Measurements from ENCODE around the gene DGKQ. TPM values are rescaled to one million over a fixed set of nuclear protein-coding genes. Genes with fewer than 3 reads are reported as not detected.

The DGKQ gene
- total RNA-seq, 1 experiment from 2014 or later: 19.4 TPM

DNA sequence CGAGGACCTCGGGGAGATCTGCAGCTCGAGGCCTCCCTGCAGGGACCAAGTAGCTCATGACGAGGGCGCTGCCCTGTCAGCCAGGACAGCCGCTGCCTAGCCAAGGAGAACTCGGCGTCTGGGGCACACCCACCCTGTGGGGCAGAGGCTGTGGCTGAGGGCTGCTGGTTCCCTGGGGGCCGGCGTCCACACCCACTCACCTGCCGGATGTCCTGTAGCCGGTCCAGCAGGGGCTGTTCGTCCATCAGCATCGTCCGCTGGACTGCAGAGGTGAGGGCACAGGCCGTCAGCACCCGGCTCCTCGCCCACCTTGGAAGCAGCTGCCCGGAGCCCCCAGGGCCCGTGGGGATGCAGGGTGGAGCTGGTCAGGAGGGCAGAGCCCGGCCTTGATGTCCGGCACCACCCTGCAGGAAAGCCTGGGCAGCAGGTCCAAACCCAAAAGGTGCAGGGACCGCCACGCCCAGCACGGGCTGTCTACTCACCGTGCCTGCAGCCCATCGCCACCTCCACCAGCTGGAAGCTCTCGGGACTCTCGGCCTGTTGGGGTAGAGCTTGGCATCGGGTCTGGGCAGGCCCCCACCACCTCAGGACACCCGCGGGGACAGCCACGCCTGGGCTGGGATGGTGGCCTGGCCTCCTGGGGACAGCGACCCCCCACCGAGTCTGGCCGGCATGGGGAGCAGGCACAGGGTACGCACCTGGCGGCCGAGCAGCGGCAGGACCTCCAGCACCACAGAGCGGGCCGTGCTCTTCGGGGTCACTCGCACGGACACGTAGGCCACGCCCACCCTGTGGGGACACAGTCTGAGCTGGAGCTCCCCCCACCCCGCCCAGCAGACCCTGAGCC is 6.9 kb downstream of the DGKQ start:
- Histone ChIP-seq H3K36me3 (replicated peaks; ENCODE audit: control insufficient read depth, insufficient read depth, low read length) (no peaks in the 10 kb centered on the region), H3K27me3 (ENCODE audit: control insufficient read depth, insufficient read depth, low read length) (no peaks in the 10 kb centered on the region; the same call in 1 of the 2 replicates), H3K4me3 (ENCODE audit: insufficient read depth, low read depth, low read length) (no peak overlapping the region)
- no peak for DNase-seq

DNA sequence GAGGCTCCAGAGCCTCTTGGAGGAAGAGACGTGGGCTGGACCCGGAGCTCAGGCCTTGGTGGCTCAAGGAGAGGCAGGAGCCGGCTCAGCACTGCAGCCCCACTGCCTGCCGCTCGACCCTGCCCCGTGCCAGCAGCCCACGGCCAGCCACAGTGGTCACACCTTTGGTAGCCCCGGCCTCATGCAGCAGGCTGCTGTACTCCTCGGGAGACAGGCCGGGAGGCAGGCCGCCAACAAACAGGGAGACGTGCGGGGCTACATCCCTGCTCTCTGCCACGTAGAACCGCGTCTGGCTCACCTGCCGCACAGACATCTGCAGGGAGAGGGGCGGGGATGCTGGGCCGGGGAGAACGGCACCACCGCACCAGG is 7.6 kb downstream of the DGKQ start:
- no peak for DNase-seq
- H3K27me3 ChIP-seq (ENCODE audit: control insufficient read depth, insufficient read depth, low read length): no peaks in the 10 kb centered on the region; the same call in 1 of the 2 replicates
- no peaks in the 10 kb centered on the region for H3K36me3 ChIP-seq (replicated peaks; ENCODE audit: control insufficient read depth, insufficient read depth, low read length)
- no peak overlapping the region for H3K4me3 ChIP-seq (ENCODE audit: insufficient read depth, low read depth, low read length)

DNA sequence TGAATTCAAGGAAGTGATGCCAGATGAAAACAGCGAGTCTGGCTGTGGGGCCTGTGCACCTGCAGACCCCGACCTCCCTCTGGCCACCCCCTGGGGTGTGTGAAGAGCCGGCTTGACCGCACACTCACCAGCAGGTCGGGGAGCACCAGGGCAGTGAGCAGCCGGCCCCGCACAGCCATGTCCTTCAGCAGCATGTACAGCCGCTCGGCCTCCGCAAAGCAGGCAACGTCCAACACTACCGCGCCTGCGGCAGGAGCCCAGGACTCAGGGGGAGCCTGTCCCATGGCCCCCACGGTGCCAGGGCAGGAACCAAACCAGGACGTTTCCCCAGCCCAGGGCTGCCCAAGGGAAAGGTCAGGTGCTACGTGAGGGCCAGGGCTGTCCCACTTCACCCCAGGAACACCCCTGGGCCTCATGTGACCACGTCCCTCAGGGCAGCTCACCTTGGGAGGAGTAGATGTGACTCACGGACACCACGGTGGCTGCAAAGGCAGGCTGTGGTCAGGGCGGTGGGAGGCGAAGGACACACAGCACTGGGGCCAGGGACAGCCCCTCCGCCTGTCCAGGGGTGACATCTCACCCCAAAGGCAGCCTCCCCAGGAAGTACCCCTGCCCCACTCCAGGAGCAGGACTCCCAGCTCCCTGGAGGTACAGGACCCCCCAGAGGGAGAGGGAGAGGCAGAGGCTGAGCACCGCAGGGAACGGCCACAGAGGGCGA is 8.2 kb downstream of the DGKQ start:
- no peak for DNase-seq
- Histone ChIP-seq H3K36me3 (replicated peaks; ENCODE audit: control insufficient read depth, insufficient read depth, low read length) (no peaks in the 10 kb centered on the region), H3K27me3 (ENCODE audit: control insufficient read depth, insufficient read depth, low read length) (no peaks in the 10 kb centered on the region; the same call in 1 of the 2 replicates), H3K4me3 (ENCODE audit: insufficient read depth, low read depth, low read length) (no peak overlapping the region)

DNA sequence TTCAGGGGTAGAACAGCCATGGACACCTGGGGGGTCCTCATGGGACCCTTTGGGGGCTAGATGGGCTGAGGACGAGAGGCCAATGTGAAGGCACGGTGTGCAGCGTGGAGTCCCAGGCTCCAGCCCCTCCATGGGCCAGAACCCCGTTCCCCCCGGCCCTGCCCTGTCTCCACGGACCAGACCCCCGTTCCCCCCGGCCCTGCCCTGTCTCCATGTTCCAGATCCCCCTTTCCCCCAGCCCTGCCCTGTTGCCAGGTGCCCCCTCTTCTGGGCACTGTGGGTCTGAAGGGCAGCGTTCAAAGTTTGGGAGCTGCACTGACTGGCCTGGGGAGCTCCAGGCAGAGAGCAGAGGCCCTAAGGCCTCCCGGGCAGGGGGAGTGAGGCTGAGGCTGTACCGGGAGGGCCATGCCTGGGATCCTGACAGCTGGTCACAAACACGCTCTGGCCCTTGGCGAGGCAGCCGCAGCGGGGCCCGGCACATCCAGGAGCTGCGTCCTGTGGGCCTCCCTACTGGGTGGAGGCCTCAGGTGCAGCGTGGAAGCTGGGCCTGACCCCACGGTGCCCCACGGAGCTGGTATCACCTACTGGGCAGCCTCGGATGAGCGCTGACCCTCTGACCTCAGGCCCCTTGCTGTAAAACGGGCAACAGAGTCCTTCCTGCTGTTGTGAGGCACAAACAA is 8.9 kb downstream of the DGKQ start:
- Histone ChIP-seq H3K36me3 (replicated peaks; ENCODE audit: control insufficient read depth, insufficient read depth, low read length) (no peaks in the 10 kb centered on the region), H3K4me3 (ENCODE audit: insufficient read depth, low read depth, low read length) (no peak overlapping the region), H3K27me3 (ENCODE audit: control insufficient read depth, insufficient read depth, low read length) (no peaks in the 10 kb centered on the region; the same call in 1 of the 2 replicates)
- no peak for DNase-seq

DNA sequence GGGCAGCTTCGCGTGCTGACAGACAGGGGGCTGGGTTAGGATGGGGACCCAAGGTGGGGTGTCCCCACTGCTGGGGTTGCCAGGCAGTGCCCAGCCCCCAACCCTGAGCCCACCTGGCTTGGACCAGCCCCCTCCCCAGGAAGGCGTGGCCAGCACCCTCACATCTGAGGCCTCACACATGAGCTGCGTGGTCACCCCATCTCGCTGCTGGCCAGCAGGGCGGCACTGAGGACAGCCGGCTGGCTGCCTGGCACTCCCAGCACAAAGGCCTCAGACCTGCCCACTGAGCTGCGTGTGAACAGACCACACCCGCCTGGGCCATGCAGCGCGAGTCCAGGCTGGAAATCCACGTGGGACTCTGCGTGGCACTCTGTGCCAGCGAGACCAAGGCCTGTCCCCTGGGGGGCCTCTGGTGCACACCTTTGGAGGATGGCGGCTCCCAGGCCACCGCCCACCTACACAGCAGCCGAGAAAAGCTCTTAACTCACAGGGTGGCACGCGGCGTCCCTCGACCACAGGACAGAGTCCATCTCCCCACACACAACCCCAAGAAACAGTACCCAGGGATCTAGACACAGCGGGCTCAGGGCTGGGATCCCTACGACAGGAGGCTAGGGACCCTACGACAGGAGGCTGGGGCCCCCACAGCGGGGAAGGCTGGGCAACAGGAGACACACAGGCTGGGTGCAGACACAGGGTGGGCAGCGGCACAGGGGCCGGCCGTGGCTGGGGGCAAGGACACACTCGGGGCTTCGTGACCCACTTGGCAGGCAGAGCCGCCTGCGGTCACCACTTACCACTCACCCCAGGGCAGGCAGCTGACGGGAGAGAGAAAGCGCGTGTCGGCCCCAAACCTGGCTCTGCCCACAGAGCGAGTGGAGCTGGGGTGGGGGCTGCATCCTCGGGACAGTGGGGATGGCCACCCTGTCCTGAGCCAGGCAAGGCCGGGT is 9.8 kb downstream of the DGKQ start:
- no peak for DNase-seq
- Histone ChIP-seq H3K4me3 (ENCODE audit: insufficient read depth, low read depth, low read length) (no peak overlapping the region), H3K27me3 (ENCODE audit: control insufficient read depth, insufficient read depth, low read length) (no peaks in the 10 kb centered on the region; the same call in 1 of the 2 replicates), H3K36me3 (replicated peaks; ENCODE audit: control insufficient read depth, insufficient read depth, low read length) (no peaks in the 10 kb centered on the region; the same call in 1 of the 2 replicates)

DNA sequence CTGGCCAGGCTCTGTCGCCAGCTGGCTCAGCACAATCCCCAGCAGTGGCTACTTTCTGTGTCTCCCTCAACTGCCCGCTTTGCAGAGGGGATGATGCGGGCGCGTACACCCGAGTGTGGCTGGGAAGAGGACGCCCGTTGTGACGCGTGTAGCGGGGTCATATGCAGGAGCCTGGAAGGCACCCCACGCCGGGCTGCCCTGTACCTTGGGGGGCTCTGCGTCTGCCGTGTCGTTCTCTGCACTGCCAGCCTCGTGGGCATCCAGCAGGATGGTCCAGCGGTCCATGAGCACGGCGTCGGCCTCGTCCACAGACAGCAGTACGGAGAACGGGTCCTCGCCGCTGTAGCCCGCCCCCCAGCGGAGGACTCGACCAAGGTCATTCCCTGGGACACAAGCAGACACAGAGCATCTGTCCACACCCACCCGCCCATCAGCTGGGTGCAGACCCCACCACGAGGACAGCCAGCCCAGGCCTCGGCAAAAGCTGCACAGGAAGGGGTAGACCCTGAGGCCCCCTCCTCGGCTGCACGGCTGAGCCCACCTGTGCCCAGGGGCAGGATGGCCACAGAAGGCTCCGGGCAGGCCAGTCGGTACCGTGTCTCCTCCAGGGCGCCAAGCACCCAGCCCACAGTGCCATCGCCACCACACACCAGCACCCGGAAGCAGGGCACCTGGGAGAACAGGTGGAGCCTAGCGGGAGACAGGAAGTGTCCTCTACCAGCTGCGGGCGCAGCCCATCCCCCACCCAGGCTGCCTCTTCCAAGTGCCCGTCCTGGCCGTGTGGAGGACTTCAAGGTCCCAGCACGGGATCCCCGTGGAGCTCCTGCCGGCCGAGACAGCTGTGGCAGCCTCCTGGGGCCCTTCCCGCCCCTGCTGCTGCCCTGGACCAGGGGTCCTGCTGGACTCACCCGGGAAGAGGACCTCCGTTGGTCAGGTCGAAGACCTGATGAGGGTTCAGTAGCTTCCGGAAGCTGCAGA is 10.8 kb downstream of the DGKQ start:
- H3K4me3 ChIP-seq (ENCODE audit: insufficient read depth, low read depth, low read length): no peak overlapping the region
- DNase-seq: peak; percentile 78
- no peaks in the 10 kb centered on the region; the same call in 1 of the 2 replicates for H3K27me3 ChIP-seq (ENCODE audit: control insufficient read depth, insufficient read depth, low read length)

DNA sequence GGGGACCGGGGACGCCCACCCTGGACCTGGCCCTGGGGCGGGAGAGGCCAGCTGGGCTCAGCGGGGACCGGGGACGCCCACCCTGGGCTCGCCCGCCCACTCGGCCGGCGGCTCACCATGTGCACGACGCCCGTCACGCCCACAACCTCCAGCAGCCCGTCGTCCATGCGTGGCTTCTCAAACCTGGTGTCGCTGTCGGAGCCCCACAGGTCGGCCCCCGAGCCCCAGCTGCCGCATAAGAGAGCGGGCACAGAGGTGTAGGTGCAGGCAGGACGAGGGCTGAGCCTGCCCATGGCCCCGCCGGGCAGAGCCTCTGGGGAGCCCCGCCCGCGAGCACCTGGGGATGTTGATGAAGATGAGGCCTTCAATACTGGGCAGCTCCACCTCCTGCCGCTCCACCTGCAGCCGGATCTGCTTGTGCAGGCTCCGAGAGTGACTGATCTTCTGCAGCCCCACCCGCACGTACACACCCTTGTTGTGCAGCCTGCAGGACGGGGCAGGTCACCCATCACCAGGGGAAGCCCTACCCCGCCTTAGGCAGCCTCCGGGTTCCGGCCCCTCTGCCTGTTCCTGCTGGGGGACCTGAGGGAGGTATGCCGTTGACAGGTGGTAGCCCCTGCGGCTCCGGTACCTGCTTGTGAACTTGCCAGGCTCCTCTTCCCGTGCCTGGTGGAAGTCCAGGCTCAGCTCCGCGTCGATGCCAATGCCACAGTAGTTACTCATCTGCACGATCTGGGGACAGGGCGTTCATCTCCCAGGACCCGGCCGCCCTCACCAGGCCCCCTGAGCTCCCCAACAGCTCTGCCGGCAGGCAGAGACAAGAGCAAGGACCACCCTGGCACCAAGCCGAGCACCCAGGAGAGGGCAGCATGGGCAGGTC is 11.8 kb downstream of the DGKQ start:
- Histone ChIP-seq H3K27me3 (ENCODE audit: control insufficient read depth, insufficient read depth, low read length) (no peaks in the 10 kb centered on the region), H3K36me3 (replicated peaks; ENCODE audit: control insufficient read depth, insufficient read depth, low read length) (no peaks in the 10 kb centered on the region; the same call in 1 of the 2 replicates), H3K4me3 (ENCODE audit: insufficient read depth, low read depth, low read length) (no peak overlapping the region)
- DNase-seq: peak; percentile 58

More for the DNA sequence above, 10.8 kb downstream of the DGKQ start:
- H3K36me3 ChIP-seq (replicated peaks; ENCODE audit: control insufficient read depth, insufficient read depth, low read length): no peaks in the 10 kb centered on the region; the same call in 1 of the 2 replicates

DNA sequence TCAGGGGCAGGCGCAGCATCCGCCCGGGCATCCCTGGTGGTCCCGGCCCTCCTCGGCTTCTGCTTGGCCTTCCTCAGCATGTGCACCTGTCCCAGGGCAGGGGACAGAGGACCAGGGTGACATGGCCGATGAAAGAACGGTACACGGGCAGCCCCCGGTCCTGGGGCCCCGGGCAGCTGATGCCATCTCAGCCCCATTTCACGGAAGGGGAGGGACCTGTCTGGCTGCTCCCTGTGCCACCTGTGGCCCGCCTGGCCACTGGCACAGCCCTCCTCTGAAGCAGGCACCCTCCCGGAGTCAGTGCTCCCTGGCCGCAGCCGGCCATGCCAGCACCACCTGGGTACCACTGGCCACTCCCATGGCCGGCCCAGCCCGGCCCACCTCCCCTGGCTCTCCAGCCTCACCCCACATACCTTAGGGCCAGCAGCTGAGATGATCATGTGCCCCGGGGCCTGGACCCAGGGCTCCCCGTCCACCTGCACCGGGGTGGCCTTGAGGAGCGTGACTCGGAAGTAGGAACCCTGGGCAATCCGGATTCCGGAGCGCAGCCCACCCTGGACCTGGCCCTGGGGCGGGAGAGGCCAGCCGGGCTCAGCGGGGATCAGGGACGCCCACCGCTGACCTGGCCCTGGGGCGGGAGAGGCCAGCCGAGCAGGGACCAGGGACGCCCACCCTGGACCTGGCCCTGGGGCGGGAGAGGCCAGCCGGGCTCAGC is 12.6 kb downstream of the DGKQ start:
- peak; percentile 62 for DNase-seq

DNA sequence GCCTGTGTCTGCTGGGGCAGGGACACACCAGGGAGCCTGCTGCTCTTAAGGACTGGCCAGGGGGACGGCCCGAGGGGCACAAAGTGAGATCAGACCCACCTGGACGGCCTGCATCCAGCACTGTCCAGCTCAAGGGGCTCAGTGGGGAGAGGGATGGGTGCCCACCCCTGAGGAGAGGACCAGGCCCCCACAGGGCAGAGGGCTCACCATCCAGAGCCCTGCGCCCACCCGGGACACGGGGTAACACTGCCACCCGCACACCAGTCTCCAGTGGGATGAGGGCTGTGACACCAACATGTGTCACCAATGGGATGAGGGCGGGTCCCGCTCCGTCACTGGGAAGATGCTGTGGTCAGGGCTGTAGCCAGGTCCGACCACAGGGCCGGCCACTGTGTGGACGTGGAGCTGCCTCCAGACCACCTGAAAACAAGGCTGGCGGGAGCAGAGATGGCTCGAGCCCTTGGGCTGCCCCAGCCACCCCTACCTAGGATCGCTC is 13.2 kb downstream of the DGKQ start:
- H3K4me3 ChIP-seq (ENCODE audit: insufficient read depth, low read depth, low read length): no peak overlapping the region
- no peaks in the 10 kb centered on the region; the same call in 1 of the 2 replicates for H3K36me3 ChIP-seq (replicated peaks; ENCODE audit: control insufficient read depth, insufficient read depth, low read length)
- no peak for DNase-seq
- no peaks in the 10 kb centered on the region for H3K27me3 ChIP-seq (ENCODE audit: control insufficient read depth, insufficient read depth, low read length)

More for the DNA sequence above, 12.6 kb downstream of the DGKQ start:
- H3K36me3 ChIP-seq (replicated peaks; ENCODE audit: control insufficient read depth, insufficient read depth, low read length): no peaks in the 10 kb centered on the region; the same call in 1 of the 2 replicates
- H3K4me3 ChIP-seq (ENCODE audit: insufficient read depth, low read depth, low read length): no peak overlapping the region
- no peaks in the 10 kb centered on the region for H3K27me3 ChIP-seq (ENCODE audit: control insufficient read depth, insufficient read depth, low read length)

DNA sequence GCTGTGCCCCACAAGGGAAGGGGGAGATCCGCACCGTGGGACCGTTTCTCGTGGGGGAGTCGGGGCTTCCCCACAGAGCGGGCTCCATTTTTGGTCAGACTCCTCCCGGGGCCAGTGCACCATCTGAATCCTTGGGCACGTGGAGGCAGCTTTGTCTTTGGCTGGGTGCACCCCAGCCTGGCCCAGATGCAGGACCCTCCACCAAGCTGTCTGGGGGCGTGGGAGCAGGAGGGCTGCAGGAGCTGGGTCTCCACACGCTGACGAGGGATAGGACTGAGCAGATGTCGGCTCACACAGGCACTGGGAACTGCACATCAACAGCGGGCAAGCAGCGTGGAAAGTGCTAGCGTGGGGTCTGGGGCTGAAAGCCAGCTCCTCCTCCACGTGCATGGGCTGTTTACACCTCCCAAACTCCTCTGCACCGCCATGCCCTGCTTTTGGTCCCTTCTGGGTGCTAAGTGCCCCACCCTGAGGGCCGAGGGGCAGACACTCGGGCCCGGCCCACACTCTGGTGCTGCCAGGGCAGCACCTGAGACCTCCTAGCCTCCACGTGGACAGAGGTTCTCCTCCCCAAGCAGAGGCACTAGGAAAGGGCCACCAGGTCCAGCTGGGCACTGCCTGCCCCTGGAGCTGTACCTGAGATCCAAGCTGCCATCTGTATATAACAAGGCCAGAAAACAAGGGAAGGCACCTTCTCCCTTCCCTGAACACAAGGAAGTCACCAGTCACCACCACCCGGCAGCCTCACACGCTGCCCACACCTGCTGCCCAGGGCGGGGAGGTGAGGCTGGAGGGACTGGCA is 13.8 kb downstream of the DGKQ start:
- H3K4me3 ChIP-seq (ENCODE audit: insufficient read depth, low read depth, low read length): no peak overlapping the region
- no peaks in the 10 kb centered on the region for H3K27me3 ChIP-seq (ENCODE audit: control insufficient read depth, insufficient read depth, low read length)
- DNase-seq: no peak
- no peaks in the 10 kb centered on the region; the same call in 1 of the 2 replicates for H3K36me3 ChIP-seq (replicated peaks; ENCODE audit: control insufficient read depth, insufficient read depth, low read length)
